ENCODE measurements around the gene CBFA2T3. TPM values are rescaled to one million over a fixed set of nuclear protein-coding genes. Genes with fewer than 3 reads are reported as not detected.

The CBFA2T3 gene
- total RNA-seq, 1 donor from 2014 or later = 4.6 TPM

DNA sequence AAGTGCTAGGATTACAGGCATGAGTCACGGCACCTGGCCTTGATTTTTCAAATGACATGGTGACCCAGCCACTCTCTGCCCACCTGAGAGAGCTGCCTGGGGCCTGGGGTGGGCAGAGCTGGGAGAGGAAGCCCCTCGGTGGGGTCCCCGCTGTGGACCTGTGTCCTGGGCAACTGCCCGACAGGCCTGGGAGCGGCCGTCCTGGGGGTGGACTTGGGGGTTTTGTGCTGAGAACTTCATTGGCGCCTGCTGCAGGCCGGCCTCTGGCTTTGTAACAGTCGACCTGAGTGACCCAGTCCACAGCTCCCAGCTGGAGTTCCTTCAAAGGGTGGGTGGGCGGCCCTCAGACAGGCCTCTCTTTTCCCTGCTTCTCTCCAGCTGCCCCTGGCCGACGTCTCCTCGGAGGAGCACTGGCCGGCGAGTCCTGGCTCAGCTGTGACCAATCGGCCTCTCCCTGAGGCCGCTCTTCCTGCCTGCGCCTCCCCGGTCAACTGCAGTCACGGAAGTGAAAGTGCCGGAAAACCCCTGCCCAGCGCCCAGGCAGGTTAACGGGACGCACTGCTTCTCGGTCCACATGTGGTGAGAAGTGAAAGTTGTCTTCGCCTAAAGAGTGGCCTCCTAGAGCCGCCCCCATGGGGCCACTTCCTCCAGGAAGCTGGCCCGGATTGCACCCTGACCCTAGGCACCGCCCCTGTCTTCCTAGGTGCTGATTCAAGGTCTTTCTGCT, 5.5 kb downstream of the CBFA2T3 start:
- DNase-seq (ENCODE audit: low read depth, low spot score) = no peak
- peaks cover 10% of the 10 kb centered on the region for H3K4me1 Mint-ChIP-seq
- H3K36me3 Mint-ChIP-seq (ENCODE audit: low read depth) = no peaks in the 10 kb centered on the region
- H3K9me3 Mint-ChIP-seq = no peaks in the 10 kb centered on the region
- no peak for TF ChIP-seq CTCF (conservative IDR thresholded peaks at IDR 0.05)
- H3K4me3 Mint-ChIP-seq = no peak overlapping the region
- H3K27me3 Mint-ChIP-seq (ENCODE audit: low read depth) = no peaks in the 10 kb centered on the region
- no peak overlapping the region for H3K27ac Mint-ChIP-seq (ENCODE audit: unreplicated experiment)

DNA sequence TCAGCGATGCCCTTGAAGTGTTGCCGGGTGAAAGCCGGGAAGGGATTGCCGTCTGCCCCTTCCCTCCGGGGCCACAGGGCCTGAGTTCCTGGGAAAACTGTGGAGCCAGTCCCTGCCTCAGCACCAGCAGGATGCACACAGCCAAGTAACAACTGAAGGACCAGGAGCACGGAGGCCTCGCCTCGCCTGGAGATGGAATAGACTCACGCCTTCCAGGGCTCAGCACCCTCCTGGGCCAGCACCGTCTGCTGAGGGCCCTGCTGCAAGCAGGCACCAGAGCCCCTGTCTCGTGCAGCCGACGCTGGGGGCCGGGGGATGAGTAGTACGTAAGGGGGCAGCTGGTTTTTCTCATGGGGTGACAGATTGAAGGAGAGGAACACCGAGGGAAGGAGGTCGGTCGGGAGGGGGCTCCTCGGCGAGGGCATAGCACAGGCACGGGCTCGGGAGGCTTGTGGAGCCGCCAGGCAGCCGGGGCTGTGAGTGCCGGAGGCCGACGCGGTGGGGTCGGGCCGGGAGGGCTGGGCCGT, 6.4 kb downstream of the CBFA2T3 start:
- H3K9me3 Mint-ChIP-seq = no peaks in the 10 kb centered on the region

DNA sequence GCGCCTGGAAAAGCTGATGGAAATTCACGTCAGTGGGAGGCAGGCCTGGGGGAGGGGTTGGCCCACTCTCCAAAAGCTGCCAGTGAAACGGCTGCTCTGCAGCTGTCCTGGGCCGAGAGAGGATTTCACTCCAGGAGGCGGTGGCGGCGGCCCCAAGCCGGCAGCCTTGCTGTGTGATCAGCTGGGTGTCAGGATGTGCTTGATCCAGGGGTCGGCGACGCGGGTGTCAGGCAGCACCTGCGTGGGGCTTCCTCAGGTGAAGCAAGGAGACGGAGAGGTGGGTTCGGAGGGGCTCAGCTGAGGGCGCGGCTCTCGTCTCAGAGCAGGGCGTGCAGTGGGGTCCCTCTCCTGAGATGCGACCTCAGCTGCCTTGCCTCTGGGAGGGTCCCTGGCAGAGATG, 7.0 kb downstream of the CBFA2T3 start:
- H3K9me3 Mint-ChIP-seq = no peaks in the 10 kb centered on the region

More for the DNA sequence above, 6.4 kb downstream of the CBFA2T3 start:
- Mint-ChIP-seq H3K27me3 (ENCODE audit: low read depth) (no peaks in the 10 kb centered on the region), H3K27ac (ENCODE audit: unreplicated experiment) (no peak overlapping the region), H3K36me3 (ENCODE audit: low read depth) (no peaks in the 10 kb centered on the region), H3K4me1 (peaks cover 10% of the 10 kb centered on the region), H3K4me3 (no peak overlapping the region)
- TF ChIP-seq CTCF (conservative IDR thresholded peaks at IDR 0.05) = no peak
- no peak for DNase-seq (ENCODE audit: low read depth, low spot score)

GRCh38 chr16:88969361-88969831, 7.6 kb downstream of the CBFA2T3 start:
- Mint-ChIP-seq H3K27ac (ENCODE audit: unreplicated experiment) (no peak overlapping the region), H3K4me1 (peaks cover 10% of the 10 kb centered on the region), H3K27me3 (ENCODE audit: low read depth) (no peaks in the 10 kb centered on the region), H3K9me3 (no peaks in the 10 kb centered on the region), H3K4me3 (no peak overlapping the region), H3K36me3 (ENCODE audit: low read depth) (no peaks in the 10 kb centered on the region)
- no peak for TF ChIP-seq CTCF (conservative IDR thresholded peaks at IDR 0.05)
- DNase-seq (ENCODE audit: low read depth, low spot score) = no peak

More for the DNA sequence above, 7.0 kb downstream of the CBFA2T3 start:
- no peak overlapping the region for H3K27ac Mint-ChIP-seq (ENCODE audit: unreplicated experiment)
- H3K4me3 Mint-ChIP-seq = no peak overlapping the region
- no peak for TF ChIP-seq CTCF (conservative IDR thresholded peaks at IDR 0.05)
- H3K27me3 Mint-ChIP-seq (ENCODE audit: low read depth) = no peaks in the 10 kb centered on the region
- no peak for DNase-seq (ENCODE audit: low read depth, low spot score)
- no peaks in the 10 kb centered on the region for H3K36me3 Mint-ChIP-seq (ENCODE audit: low read depth)
- H3K4me1 Mint-ChIP-seq = peaks cover 10% of the 10 kb centered on the region

DNA sequence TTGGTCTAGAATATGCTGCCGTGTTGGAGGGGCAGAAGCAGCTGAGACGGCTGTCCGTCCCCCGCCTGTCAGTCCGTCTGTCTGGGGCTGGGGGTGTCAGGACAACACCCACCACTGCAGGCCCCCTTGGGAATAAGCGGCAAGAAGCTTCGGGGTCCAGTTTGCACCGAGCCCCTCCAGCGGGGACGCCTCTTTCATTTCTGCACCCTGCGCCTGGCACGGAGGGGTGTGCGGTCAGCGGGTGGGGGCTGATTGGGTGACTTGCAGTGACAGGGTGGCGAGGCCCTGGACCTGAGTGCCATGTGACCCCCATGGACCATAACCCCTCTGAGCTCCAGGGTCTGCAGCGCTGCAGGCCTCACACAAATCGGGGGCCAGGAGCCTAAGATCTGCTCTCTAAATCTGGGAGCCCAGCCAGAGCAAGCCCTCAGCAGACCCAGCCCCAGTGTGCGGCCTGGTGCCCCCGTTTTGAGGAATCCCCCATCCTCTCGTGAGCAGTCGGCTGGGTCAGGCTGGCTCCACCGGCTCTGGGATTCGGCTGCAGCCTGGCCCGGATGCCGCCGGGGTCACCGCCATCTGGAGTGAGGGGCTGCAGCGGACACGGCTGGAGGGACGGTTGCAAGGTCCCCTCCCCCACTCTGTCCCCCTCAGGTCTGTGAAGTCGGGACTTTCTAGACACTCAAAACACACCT, 8.3 kb downstream of the CBFA2T3 start:
- Mint-ChIP-seq H3K27ac (ENCODE audit: unreplicated experiment) (no peak overlapping the region), H3K4me1 (peaks cover 10% of the 10 kb centered on the region), H3K27me3 (ENCODE audit: low read depth) (no peaks in the 10 kb centered on the region), H3K9me3 (no peaks in the 10 kb centered on the region), H3K4me3 (no peak overlapping the region), H3K36me3 (ENCODE audit: low read depth) (no peaks in the 10 kb centered on the region)
- DNase-seq (ENCODE audit: low read depth, low spot score) = no peak
- no peak for TF ChIP-seq CTCF (conservative IDR thresholded peaks at IDR 0.05)

All from neural crest cell (in vitro differentiated cells).